Activated CD4-positive, alpha-beta T cell treated with anti-CD3 and anti-CD28 coated beads, Interleukin-2, amount 50 U/mL, for 4 hours (primary cell): Measurements from ENCODE around the gene DUOXA2.
A peak's percentile ranks its signal among the peaks of the same experiment; 100 is the strongest.
"Not testable (repeated sequence)": the region's sequence is repeated elsewhere in the genome, so short reads cannot be mapped to it uniquely, and the experiment has no call there.

ENCODE experiments used
- DNase-seq, 2 experiments: peaks; one replicate each; pipeline ENCODE4 v3.0.0-alpha.2; 2020

DUOXA2 gene

DNA sequence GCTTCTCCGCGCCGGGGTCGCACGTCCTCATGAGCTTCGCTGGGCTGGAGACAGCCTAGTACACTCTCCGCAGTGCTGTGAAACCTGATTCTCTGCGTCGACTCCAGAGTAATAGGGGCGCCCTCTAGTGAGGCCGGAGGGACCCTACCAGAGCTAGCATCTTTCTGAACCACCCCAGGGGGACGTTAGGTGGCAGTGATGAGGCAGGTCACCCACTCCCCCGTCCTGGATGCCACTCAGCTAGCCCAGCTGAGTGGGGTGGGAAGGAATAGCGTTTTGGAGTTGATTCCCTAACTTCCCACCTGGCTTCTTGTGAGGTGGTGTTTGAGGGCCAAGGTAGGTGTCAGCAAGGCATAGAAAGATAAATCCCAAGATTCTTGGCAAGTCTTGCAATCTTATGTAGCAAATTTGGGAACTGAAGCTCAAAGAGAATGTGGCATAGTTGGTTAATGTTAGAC, 4.0 kb downstream of the DUOXA2 start:
- peak; percentile 81 for DNase-seq

DNA sequence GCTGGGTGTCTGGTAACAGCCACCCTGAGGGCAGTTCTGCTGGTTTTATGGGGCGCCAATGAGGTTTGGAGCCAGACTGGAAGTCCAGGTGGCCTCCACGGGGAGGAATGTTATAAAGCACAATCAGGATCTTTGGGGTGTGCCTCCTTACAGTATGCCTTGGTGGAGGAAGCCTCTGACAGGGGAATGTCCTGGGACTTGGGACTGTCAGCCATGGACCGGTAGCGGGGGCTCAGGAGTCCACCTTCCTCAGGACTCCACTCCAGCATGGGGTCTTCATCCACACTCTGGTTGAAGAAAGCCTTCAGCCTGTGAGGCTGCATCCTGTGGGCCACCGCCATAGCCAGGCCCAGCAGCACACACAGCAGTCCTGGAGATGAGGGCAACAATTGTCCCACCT, 4.9 kb downstream of the DUOXA2 start:
- no peak for DNase-seq

DNA sequence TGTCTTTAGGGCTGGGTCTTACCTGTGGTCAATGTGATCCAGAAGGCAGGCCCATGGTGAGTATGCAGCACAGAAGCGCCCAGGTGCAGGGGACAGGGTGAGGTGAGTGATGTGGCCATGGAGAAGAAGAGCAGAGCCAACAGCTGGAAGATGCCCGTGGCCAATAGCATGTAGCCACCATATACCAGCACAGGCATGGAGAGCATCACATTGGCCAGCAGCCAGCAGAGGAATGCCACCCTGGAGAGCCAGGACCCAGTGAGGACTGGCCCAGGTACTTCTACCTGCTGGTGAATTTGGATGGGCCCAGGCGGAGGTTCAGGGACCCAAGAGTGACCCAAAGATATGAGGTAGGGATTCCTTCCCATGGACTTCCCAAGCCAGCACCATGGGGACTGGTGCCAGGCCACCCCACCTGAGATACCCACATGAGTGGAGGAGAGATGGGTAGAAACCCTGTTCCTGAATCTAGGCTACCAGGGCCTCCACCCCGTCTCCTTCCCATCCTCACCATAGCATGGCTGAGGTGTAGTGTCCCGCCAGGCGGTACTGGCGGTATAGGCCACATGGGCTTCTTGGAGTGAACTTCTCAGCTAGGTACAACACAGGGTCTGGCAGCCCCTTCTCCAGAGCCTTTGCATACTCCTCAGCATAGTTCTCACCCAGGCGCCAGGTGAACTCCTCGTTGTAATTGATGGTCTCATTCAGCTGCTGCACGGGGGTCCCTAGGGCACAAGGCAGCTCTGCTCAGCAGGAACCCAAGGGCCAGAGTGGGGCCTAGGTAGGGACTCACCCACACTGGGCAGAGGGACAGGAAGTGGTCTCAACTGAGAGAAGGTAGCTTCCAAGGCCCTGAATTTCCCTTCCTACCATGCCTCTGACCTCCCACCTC, 6.2 kb downstream of the DUOXA2 start:
- DNase-seq = no peak

DNA sequence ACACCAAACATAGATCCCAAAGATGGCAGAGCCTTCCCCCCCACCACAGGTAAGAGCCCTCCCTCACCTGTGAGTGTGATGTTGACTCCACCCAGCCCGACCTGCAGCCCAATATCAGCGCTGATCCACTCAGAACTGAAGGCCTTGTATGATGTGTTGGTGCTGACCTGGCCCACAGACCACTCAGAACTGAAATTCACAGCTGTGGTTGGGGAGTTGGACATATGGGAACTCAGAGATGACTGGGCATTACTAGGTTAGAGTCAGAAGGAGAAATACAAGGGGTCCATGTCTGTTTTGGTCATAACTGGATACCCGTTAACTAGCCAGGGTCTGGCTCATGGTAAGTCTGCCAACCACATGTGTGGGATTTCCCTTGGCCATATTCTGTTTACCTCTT, 6.9 kb downstream of the DUOXA2 start:
- no peak for DNase-seq

DNA sequence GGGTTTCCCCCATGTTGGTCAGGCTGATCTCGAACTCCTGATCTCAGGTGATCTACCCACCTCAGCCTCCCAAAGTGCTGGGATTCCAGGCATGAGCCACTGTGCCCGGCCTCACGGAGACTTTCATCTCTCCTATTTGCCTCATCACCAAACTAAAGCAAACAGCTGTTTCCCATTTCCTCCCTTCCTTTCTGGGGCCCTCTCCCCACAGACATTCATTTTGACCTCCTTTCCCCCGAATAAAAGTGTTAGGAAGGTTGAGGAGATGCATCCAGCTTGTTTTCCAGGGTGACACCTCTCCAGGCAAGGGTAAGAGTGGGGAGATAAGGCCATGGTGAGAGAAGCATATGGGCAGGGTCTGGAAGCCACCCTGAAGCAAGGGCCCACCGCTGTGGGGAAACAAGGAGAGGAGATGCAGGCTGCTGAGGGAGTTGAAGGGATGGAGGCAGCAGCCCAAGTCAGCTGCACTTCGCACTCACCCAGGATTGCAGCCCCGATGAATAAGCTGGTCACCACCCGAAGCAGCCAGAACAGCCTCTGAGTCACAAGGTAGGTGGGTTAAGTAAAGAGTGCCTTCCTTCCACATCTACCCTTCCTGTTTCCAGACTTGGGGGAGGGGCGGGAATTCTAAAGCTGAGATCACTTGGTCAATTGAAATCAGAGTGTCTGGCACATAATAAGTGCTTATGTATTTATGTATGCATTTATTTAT, 7.7 kb downstream of the DUOXA2 start:
- DNase-seq = no peak

DNA sequence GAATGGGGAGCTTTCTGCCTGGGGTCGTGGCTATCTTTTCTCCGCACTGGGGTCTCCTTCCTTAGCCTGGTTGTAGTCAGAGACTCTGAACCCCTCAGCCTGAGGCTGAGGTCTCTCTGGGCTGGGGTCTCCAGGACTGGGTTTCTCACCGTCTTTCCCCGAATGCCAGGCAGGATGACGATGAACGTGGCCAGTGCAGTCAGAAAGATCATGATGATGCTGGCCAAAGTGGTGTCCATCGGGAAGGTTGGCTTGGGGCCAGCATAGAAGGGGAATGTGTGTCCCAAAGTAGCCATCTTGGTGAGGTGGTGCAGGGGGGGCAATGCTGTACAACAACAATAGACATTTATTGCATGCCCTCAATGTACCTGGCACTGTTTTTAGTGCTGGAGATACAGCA, 8.6 kb downstream of the DUOXA2 start:
- no peak for DNase-seq

DNA sequence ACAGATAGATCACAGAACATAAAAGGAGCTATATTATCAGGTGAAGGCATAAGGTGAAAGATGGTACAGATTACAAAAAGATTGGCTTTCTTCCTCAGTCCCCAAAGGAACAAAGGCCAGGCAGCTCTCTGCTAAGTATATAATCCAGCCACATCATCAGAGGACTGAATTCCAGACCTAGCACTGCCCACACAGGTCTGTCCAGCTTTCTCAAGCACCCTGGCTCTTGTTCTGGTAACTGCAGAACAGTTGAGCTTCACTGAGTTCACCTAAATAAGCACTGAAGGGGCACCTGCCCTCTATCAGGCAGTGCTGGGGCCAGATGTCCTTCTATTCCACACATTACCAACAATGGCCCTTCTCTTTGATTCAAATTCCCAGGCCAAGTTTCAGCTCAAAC, 9.3 kb downstream of the DUOXA2 start:
- no peak for DNase-seq

DNA sequence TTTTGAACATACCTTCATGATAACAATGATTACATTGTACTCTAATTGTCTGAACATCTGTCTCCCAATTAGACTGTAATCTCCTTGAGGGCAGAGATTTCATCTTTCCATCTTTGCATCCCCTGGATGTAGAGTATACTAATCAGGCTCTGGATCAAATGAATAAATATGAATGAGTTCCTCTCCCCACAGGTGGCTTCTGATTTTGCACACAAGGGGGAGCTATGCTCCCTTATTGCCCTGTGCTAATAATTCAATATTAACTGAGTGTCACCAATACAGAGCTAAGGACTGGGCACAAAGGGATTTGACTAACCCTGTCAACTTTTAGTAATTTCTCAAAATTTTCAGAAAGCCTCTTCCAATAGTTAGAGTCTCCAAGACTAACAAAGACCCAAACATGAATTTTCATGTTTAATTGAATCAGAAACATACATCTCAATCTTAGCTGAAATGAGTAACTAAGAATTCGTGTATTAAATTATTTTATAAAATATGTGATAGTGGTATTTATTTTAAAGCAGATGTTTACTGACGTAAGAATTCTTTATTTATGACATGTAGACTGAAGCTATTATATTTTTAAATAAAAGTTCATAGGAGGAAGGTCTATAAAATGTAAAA, 12.5 kb downstream of the DUOXA2 start:
- peak; percentile 41 to 45 for DNase-seq

DNA sequence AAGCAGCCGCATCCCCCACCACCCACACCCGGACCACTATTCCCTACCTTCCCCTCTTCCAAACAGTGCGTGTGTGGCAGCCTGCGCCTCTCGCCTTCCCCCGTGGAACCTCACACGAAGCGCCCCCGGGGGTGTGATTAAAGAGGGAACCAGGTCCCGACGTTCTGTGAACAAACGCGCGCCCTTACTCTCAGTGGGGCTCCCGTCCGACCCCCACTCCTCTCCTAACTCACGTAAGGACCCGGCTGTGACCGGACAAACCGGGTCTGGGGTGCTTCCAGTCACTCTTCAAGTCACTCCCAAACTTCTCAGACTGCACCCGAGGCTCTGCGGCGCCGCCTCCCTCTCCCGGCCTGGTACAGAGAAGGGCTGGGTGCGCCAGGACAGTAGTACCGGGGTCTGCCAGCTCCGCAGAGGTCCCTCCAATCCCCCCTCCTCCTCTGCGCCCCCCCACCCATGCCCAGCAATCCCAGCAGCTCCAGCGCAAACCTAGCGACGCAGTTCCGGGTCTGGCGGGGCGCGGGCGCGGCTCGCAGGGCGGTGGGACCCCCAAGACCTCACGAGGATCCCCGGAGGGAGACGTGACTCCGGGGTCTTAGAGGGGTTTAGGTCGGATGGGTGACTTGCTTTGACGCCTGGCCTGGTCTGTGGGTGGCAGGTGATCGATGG, 15.0 kb downstream of the DUOXA2 start:
- no peak for DNase-seq

DNA sequence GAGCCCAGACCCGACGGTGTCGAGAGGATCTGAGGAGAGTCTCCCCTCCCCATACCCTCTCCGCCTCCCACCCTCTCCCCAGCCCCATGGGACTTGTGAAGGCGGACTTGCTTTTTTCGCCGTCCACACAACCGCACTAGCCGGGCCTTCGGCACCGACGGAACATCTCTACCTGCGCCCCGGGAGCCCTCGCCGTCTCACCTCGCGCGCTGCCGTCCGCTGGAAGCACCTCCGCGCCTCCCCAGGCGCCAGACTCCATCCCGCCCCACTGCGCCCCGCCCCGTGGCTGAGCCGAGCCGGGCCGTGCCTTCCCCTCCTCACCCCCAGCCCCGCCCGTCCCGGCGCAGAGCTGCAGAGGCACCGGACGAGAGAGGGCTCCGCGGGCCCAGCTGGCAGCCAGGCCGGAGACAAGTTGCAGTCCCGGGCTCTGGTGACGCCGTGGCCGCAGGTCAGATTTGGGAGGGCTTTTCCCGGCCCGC, 15.6 kb downstream of the DUOXA2 start, which contains the start of the genes DUOX1 and DUOXA1:
Gene DUOX1 (plus strand): TSS at position 344 of the 479 bp plus-strand sequence. CDS start 1,973 bp downstream, outside the sequence.
Gene DUOXA1 (minus strand): TSS at position 229 of the 479 bp plus-strand sequence. CDS start 6,865 bp downstream, outside the sequence.
- DNase-seq = peak in 1 of 2 experiments; percentile 23

DNA sequence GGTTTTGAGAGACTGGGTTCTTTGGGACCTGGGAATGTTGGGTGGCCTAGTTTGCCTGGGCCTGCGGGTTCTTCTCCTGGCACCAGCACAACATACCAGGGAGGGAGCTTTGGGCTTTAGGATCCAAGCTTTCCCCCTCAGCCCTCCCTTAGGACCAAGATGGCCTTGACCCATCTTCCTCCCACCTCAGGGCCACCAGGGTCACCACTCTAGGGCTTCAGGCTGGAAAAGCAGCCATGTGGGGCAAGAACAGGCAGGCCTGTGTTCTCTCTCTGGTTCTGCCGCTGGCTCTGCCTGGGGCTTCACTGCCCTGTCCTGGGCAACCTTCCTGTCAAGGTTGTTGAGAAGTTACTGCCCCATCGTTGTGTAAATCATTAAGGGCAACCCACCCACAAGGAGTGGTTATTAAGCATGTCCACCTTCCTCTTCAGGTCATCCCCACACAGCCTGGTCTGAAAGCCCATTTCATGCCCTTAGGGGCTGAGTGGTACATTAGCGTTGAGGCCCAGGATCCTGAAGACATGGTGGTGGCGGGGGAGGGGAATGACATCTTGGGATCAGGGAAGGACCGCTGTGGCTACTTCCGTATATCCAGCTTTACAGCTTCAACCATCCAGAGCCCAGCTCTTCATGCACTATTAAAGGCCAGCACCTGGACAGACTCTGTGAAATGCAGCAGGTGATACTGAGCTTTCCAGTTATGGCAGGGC, 16.3 kb downstream of the DUOXA2 start:
- no peak for DNase-seq

DNA sequence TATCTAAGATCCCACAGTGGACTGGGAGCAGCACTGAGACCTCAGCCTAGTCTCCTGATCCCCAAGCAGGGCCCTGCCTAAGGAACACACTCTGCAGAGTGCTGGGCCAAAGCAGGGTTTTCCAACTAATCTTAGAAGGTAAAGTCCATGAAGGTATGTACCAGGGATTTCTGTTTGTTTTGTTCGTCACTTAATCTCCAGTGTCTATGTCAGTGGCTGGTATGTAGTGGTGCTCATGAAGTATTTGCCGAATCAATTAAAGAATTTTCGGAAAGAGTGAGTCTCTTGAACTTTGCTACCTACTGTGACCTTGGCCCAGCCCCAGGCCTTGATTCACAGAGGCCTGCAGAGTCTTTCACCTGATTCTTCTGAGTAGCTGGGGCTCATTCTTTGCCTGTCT, 17.4 kb downstream of the DUOXA2 start:
- DNase-seq = no peak

DNA sequence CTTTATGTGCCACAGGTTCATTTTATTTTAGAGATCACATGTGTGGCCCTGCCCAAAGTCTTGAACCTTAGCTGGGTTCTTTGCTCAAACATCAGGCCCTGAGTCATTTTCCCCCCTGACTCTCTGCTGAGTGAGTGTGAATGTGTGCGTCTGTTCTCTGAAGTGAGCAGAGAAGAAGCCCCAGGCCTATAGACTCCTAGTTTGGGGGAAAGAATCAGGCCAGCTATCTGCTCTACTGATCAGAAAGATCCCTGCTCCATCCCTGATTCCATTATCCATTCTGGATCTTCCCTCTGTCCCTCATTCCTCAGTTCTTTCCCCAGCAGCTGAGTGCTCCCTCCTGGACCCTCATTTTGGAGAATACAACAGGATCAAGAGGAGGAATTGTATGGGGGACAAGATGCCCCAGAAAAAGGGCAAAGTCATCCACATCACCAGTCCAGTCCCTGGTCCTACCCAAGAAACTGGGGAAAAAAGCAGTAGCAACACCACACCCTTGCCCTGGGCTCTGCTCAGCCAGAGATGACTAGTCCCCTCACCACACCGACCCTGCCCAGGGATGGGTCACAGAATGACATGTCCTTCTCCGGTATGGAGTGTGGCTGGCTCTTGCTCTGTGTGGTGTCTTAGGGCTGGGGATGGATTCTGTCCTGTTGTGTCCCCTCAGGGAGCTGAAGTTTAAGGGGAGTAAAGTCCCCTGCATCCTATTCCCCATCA, 18.9 kb downstream of the DUOXA2 start:
- DNase-seq = no peak

DNA sequence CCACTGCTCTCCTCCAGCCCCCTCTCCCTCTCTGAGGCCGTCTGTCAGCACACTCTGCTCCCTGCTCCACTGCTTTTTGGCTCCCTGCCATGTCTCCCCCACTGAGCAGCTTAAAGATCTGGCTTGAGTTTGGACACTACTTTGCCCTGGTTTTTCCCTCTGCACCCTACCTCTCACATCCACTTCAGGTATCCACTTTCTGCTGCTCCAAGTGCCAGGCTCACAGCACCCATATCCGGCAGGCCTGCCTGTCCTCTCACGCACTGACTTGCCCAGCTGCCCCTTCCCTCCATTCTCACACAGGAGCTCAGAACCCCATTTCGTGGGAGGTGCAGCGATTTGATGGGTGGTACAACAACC, 19.4 kb downstream of the DUOXA2 start:
- no peak for DNase-seq

DNA sequence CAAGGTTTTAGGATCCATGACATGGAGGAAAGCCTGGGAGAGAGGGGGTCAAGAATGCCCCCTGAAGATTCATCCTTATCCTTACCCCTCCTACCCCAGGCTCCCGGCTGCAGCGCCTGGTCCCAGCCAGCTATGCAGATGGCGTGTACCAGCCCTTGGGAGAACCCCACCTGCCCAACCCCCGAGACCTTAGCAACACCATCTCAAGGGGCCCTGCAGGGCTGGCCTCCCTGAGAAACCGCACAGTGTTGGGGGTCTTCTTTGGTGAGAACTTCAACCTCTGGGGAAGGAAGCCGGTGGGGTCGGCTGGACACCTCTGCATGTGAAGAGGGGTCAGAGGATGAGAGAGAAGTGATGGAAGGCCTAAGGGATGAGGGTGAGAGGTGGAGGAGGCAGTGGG, 19.9 kb downstream of the DUOXA2 start:
- DNase-seq = no peak

DNA sequence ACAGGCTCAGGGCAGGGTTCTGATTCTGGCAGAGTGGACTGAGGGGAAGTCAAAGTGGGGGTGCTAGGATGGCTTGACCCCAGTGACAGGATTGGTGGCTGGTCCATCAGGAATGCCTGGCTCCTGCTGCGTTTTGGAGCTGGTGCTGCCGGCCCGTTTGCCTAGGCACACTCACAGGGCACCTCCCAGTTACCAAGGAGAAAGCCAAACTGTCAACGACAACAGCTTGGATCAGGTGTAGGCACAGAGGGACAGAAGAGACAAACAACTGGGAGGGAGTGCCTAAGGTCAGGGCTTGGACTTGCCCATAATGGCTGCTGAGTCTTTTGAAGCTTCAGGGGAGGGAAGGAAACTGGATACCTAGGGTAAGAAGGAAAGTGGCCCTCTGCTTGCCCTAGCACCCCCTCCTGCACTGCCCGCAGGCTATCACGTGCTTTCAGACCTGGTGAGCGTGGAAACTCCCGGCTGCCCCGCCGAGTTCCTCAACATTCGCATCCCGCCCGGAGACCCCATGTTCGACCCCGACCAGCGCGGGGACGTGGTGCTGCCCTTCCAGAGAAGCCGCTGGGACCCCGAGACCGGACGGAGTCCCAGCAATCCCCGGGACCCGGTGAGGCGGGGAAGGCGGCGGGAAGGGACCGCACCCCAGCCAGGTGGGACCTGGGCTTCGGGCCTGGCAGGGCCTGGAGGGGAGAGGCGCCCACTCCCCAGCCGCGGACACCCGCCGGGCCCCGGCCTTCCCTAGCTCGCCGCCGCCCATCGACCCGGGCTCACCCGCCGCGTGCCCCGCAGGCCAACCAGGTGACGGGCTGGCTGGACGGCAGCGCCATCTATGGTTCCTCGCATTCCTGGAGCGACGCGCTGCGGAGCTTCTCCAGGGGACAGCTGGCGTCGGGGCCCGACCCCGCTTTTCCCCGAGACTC, 20.8 kb downstream of the DUOXA2 start:
- DNase-seq = no peak

DNA sequence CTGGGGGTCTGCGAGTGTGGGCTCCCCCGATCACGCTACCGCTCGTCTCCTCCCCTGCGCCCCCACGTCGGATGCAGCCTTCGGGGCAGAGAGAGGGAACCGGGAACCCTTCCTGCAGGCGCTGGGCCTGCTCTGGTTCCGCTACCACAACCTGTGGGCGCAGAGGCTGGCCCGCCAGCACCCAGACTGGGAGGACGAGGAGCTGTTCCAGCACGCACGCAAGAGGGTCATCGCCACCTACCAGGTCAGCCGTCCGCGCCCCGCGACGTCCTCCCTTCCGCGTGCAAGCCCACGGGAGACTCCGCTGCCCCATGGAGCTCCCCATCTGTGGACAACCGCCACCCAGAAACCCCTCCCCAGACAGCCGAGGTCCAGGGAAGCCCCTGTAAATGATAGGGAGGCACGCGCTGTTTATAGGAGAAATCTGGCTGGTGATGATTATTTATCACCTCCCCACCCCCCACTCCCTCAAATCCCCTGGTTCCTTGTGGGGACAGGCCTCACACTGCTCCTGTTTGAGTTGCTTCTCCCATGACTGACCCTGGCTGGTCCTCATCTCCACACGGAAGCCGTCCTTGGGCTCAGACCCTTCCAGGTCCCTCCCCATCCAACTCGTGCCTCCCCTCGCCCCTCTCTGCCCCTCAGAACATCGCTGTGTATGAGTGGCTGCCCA, 21.7 kb downstream of the DUOXA2 start:
- DNase-seq = not testable (repeated sequence)

DNA sequence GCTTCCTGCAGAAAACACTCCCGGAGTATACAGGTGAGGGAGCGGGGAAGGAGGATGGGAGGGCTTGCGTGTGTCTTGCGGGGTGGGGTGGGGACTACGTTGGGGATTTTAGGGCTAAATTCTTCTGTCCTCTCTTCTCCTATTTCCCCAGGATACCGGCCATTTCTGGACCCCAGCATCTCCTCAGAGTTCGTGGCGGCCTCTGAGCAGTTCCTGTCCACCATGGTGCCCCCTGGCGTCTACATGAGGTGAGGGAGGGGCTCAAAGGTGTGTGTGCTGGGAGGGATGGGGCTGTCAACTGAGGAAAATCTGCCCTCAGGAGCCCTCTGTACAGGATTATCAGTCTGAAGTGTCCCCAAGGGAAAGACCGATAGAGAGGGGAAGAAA, 22.2 kb downstream of the DUOXA2 start:
- DNase-seq = no peak

DNA sequence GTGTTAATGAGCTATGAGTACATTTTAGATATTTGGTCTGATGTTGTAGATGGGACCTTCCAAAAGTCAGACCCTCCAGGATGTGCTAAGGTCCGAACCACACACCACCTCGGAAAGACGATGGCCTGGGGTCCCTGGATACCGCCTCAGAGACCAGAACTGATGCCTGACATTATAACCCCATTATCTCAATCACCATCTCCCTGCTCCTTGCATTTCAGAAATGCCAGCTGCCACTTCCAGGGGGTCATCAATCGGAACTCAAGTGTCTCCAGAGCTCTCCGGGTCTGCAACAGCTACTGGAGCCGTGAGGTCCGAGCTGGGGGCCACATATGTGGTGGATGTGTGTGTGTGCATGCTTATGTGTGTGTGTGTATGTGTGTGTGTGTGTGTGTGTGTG, 23.6 kb downstream of the DUOXA2 start:
- DNase-seq = no peak
